T-helper 17 cell (primary cell): ENCODE results near the gene MBTPS2. TPM values are rescaled to one million over a fixed set of nuclear protein-coding genes. Genes with fewer than 3 reads are reported as not detected.
"Not testable (repeated sequence)": the region's sequence is repeated elsewhere in the genome, so short reads cannot be mapped to it uniquely, and the experiment has no call there.

Experiments used
- ATAC-seq: fragments of 150-1000 bp; cut with Tn5 transposase; 2 replicates; pipeline ENCODE4 v1.10.0; 2021; ENCODE audit warnings: mild to moderate bottlenecking, moderate library complexity
- DNase-seq, 3 donors: peaks; one replicate each; pipeline versions ENCODE4 v3.0.0 to v3.0.0-alpha.2; 2020 to 2021
- H3K9me3 ChIP-seq: one replicate; pipeline ENCODE4 v1.7.0; 2013; ENCODE audit warnings: low read length, mild to moderate bottlenecking; ENCODE audit not compliant: control insufficient read depth, poor library complexity, severe bottlenecking
- H3K27ac Mint-ChIP-seq: one replicate; pipeline ENCODE4 v1.8.0; 2022; ENCODE audit warnings: mild to moderate bottlenecking, moderate library complexity, mixed read lengths
- H3K27me3 Mint-ChIP-seq: one replicate; pipeline ENCODE4 v1.8.0; 2022; ENCODE audit warnings: mixed read lengths
- H3K36me3 Mint-ChIP-seq: one replicate; pipeline ENCODE4 v1.8.0; 2022; ENCODE audit warnings: low read depth, mixed read lengths
- H3K4me1 Mint-ChIP-seq: one replicate; pipeline ENCODE4 v1.8.0; 2022; ENCODE audit warnings: mild to moderate bottlenecking, mixed read lengths
- H3K4me3 Mint-ChIP-seq: one replicate; pipeline ENCODE4 v1.8.0; 2022; ENCODE audit warnings: mild to moderate bottlenecking, moderate library complexity, mixed read lengths
- total RNA-seq, 4 donors: library from RNA in 2 of 4; stranded (reverse) in 2 of 4; gene quantifications; one replicate each; pipeline ENCODE4 v1.2.3 and lab custom pipeline; 2022 to 2026

Gene MBTPS2
- total RNA-seq, 2 donors from 2014 or later = 4.1 to 4.3 TPM

GRCh38 chrX:21874182-21874581 is 34.8 kb downstream of the MBTPS2 start:
- not testable (repeated sequence) for H3K9me3 ChIP-seq, H3K27ac Mint-ChIP-seq, H3K4me1 Mint-ChIP-seq, ATAC-seq, H3K4me3 Mint-ChIP-seq, H3K27me3 Mint-ChIP-seq, H3K36me3 Mint-ChIP-seq, DNase-seq

GRCh38 chrX:21875013-21875412 is 35.6 kb downstream of the MBTPS2 start:
- H3K27me3 Mint-ChIP-seq = no peaks in the 10 kb centered on the region
- no peaks in the 10 kb centered on the region for H3K36me3 Mint-ChIP-seq
- no peak for ATAC-seq
- DNase-seq = no peak
- no peaks in the 10 kb centered on the region for H3K9me3 ChIP-seq
- no peak overlapping the region for H3K4me3 Mint-ChIP-seq
- H3K4me1 Mint-ChIP-seq = no peaks in the 10 kb centered on the region
- H3K27ac Mint-ChIP-seq = no peak overlapping the region

DNA sequence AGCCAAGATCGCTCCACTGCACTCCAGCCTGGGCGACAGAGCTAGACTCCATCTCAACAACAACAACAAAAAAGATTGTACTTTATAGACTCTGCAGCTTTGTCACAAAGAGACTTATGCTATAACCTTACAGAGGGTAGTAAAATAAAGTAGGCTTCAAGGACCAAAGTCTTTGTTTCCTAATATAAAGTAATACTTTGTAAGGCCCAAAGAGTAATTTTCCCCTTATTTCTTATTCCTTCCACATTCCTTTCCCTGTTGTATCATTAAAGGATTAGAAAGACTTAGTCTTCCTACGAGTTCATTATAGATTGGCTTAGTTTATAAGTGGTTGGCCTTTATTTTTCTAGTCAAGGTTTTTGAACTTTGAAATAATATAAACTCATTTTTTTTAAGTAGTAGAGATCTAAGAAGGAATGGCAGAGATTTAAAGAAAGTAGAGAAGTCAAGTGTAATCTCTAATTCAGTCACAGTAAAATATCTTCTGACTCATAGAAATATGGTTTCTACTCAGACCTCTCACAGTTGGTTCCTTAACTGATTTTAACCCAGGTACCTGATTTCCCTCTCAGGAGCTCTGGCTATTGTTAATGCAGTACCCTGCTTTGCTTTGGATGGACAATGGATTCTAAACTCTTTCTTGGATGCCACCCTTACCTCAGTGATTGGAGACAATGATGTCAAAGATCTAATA is 42.6 kb downstream of the MBTPS2 start:
- no peak overlapping the region for H3K27ac Mint-ChIP-seq
- ATAC-seq (no peak), DNase-seq (no peak)
- H3K4me1 Mint-ChIP-seq = no peaks in the 10 kb centered on the region
- no peaks in the 10 kb centered on the region for H3K27me3 Mint-ChIP-seq
- peaks cover 3% of the 10 kb centered on the region for H3K36me3 Mint-ChIP-seq
- H3K4me3 Mint-ChIP-seq = no peak overlapping the region
- no peaks in the 10 kb centered on the region for H3K9me3 ChIP-seq

DNA sequence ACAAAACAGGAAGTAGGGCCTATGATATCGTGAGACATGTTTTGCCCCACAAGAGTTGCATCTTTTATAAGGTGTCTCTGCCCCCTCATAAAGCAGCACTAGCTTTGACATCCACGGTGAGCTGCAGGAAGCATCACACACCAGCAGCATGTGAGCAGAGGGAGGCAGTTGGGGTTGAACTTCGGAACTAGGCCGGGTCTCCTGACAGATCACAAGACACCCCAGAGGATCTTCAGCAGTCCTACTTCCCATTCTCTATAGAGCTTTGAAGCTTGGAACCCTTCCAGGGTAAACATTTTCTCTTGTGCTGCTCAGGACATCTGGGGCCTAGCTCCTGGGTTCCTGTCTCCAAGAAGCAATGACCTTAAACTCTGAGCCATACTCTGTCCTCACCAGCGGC is 43.8 kb downstream of the MBTPS2 start:
- Mint-ChIP-seq H3K27me3 (no peaks in the 10 kb centered on the region), H3K4me1 (no peaks in the 10 kb centered on the region), H3K36me3 (peaks cover 3% of the 10 kb centered on the region), H3K27ac (peak overlapping the region; percentile 34), H3K4me3 (no peak overlapping the region)
- H3K9me3 ChIP-seq = no peaks in the 10 kb centered on the region
- DNase-seq (no peak), ATAC-seq (no peak)

DNA sequence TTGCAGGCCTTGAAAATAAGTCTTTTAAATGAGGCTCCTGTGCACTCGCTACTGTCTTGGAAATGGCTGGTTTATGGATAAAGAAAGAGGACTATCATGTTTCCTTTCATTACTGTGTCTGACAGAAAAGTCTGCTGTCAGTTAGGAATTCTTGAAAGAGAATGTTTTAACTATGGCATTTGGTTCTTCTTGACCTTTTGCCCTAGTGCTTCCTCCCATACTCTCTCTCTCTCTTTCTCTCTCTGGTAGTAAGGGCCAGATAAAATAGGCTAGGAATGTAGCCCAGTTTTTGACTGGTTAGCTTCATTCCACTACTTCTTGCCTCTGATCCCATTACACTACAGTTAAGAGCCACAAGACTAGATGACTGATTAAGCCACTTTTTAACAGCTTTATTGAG is 46.2 kb downstream of the MBTPS2 start:
- no peaks in the 10 kb centered on the region for H3K9me3 ChIP-seq
- ATAC-seq (no peak), DNase-seq (no peak)
- no peak overlapping the region for H3K27ac Mint-ChIP-seq
- peaks cover 3% of the 10 kb centered on the region for H3K36me3 Mint-ChIP-seq
- H3K4me3 Mint-ChIP-seq = no peak overlapping the region
- no peaks in the 10 kb centered on the region for H3K4me1 Mint-ChIP-seq
- H3K27me3 Mint-ChIP-seq = no peaks in the 10 kb centered on the region

DNA sequence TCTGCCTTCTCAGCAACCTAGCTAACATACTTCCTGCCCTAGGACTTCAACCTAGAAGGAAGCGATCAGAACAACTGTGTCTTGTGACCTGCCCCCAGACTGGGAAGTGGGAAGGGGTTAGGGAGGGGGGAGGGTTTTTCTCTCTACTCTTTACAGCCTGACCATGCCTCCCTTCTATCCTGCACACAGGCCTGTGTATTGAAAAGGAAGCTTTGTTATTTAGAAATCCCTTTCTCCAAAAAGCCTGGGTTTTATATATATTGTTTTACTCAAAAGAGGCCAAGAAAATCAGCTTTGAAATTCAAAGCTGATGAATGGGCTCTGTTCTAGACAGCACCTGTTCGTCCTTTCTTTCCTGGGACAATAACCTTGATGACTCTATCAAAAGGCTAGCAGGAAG is 65.9 kb downstream of the MBTPS2 start:
- H3K9me3 ChIP-seq = no peaks in the 10 kb centered on the region
- Mint-ChIP-seq H3K4me3 (no peak overlapping the region), H3K36me3 (no peaks in the 10 kb centered on the region), H3K4me1 (no peaks in the 10 kb centered on the region), H3K27me3 (no peaks in the 10 kb centered on the region), H3K27ac (no peak overlapping the region)
- ATAC-seq (no peak), DNase-seq (no peak)

GRCh38 chrX:21905953-21906352 is 66.5 kb downstream of the MBTPS2 start:
- Mint-ChIP-seq H3K27me3 (no peaks in the 10 kb centered on the region), H3K4me1 (no peaks in the 10 kb centered on the region), H3K27ac (no peak overlapping the region), H3K4me3 (no peak overlapping the region), H3K36me3 (no peaks in the 10 kb centered on the region)
- DNase-seq = no peak
- H3K9me3 ChIP-seq = no peaks in the 10 kb centered on the region
- no peak for ATAC-seq

- Mint-ChIP-seq H3K4me3 (no peak overlapping the region), H3K27me3 (no peaks in the 10 kb centered on the region), H3K36me3 (peaks cover under 1% of the 10 kb centered on the region), H3K4me1 (no peaks in the 10 kb centered on the region), H3K27ac (no peak overlapping the region)
- H3K9me3 ChIP-seq = no peaks in the 10 kb centered on the region
- no peak for ATAC-seq
- no peak for DNase-seq
Observed at GRCh38 chrX:21907260-21907659, 67.8 kb downstream of the MBTPS2 start.

- H3K27ac Mint-ChIP-seq = no peak overlapping the region
- H3K4me3 Mint-ChIP-seq = no peak overlapping the region
- no peak for DNase-seq
- no peaks in the 10 kb centered on the region for H3K27me3 Mint-ChIP-seq
- peaks cover 3% of the 10 kb centered on the region for H3K36me3 Mint-ChIP-seq
- no peaks in the 10 kb centered on the region for H3K9me3 ChIP-seq
- no peaks in the 10 kb centered on the region for H3K4me1 Mint-ChIP-seq
- ATAC-seq = no peak
Observed at GRCh38 chrX:21911481-21911880, 72.1 kb downstream of the MBTPS2 start.

GRCh38 chrX:21912220-21912619 is 72.8 kb downstream of the MBTPS2 start:
- no peaks in the 10 kb centered on the region for H3K9me3 ChIP-seq
- Mint-ChIP-seq H3K27me3 (no peaks in the 10 kb centered on the region), H3K4me1 (no peaks in the 10 kb centered on the region), H3K36me3 (peaks cover 3% of the 10 kb centered on the region), H3K27ac (no peak overlapping the region), H3K4me3 (peak overlapping the region; percentile 34)
- DNase-seq = no peak
- no peak for ATAC-seq

DNA sequence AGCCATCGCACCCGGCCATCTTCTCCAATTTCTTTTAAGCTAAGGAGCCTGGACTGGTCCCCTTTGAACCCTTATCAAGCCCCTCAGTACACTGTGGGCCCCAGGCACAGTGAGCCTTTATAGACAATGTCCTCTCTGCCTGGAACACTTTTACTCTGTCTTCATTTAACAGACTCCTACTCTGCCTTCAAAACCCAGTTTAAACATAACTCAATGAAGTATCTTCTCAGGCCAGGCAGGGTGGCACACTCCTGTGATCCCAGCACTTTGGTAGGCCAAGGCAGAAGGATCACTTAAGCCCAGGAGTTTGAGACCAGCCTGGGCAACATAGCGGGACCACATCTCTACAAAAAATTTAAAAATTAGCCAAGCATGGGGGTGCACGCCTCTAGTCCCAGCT is 73.6 kb downstream of the MBTPS2 start:
- ATAC-seq = no peak

GRCh38 chrX:21926116-21926515 is 86.7 kb downstream of the MBTPS2 start:
- DNase-seq = no peak
- no peak overlapping the region for H3K4me3 Mint-ChIP-seq
- no peaks in the 10 kb centered on the region for H3K4me1 Mint-ChIP-seq
- H3K27ac Mint-ChIP-seq = no peak overlapping the region
- no peaks in the 10 kb centered on the region for H3K9me3 ChIP-seq
- H3K27me3 Mint-ChIP-seq = no peaks in the 10 kb centered on the region
- peaks cover 4% of the 10 kb centered on the region for H3K36me3 Mint-ChIP-seq
- no peak for ATAC-seq

More for the DNA sequence above, 73.6 kb downstream of the MBTPS2 start:
- Mint-ChIP-seq H3K27ac (no peak overlapping the region), H3K27me3 (no peaks in the 10 kb centered on the region), H3K4me3 (no peak overlapping the region), H3K36me3 (peaks cover 3% of the 10 kb centered on the region), H3K4me1 (no peaks in the 10 kb centered on the region)
- no peaks in the 10 kb centered on the region for H3K9me3 ChIP-seq
- DNase-seq = no peak

GRCh38 chrX:21926527-21927278 is 87.3 kb downstream of the MBTPS2 start:
- DNase-seq = no peak
- ATAC-seq = no peak
- peaks cover 4% of the 10 kb centered on the region for H3K36me3 Mint-ChIP-seq
- H3K4me1 Mint-ChIP-seq = no peaks in the 10 kb centered on the region
- no peak overlapping the region for H3K27ac Mint-ChIP-seq
- H3K4me3 Mint-ChIP-seq = no peak overlapping the region
- no peaks in the 10 kb centered on the region for H3K9me3 ChIP-seq
- H3K27me3 Mint-ChIP-seq = no peaks in the 10 kb centered on the region

DNA sequence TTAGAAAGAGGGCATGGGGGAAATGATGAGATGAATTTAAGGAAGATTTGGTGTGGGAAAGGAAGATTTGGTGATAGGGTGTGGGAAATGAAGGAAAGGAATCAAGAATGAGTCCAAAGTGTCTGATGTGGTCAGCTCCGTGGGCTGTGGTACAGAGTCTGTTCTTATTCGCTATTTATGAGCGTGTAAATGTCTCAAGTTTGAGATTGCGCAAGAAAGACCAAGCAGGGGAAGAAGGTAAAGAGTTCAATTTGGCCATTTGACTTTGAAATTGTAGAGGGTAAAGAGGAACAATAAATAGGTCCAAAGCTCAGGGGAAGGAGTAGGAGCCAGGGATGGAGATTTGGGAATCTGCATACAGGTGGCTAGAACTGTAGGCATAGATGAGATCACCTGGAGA is 89.8 kb downstream of the MBTPS2 start:
- peaks cover 2% of the 10 kb centered on the region for H3K36me3 Mint-ChIP-seq
- no peak overlapping the region for H3K27ac Mint-ChIP-seq
- ATAC-seq = no peak
- H3K4me1 Mint-ChIP-seq = no peaks in the 10 kb centered on the region
- no peaks in the 10 kb centered on the region for H3K27me3 Mint-ChIP-seq
- DNase-seq = no peak
- H3K9me3 ChIP-seq = no peaks in the 10 kb centered on the region
- no peak overlapping the region for H3K4me3 Mint-ChIP-seq
